IMR-90 (cell line): ENCODE data around the gene TCEAL4. TPM values are rescaled to one million over a fixed set of nuclear protein-coding genes. Genes with fewer than 3 reads are reported as not detected.

Experiments
- ATAC-seq: fragments of 200-7000 bp; cut with Tn5 transposase; 2 replicates; pipeline ENCODE4 v1.9.1; 2020; ENCODE audit warnings: low read depth, mild to moderate bottlenecking, moderate library complexity
- BruUV-seq: library from RNA; stranded (reverse); fragments of 400-500 nt; replicated peaks from 2 replicates; lab custom pipeline; 2021; lab: Mats Ljungman, UMichigan
- CTCF ChIA-PET: fragments of 300-600 bp; formaldehyde crosslinking; extraction: SDS; loops from one replicate; lab custom pipeline; 2021; ENCODE audit warnings: antibody characterized with exemption; lab: Yijun Ruan, JAX
- POLR2A ChIA-PET: fragments of 300-600 bp; sonication (Branson Sonifier 250); formaldehyde crosslinking; loops from one replicate; lab custom pipeline; 2022; ENCODE audit warnings: antibody characterized with exemption; ENCODE audit not compliant: unreplicated experiment; lab: Charles Lee
- DNase-seq: peaks from one replicate; pipeline ENCODE4 v3.0.0; 2013
- H2AFZ ChIP-seq: replicated peaks from 2 replicates; pipeline ENCODE3; 2013; ENCODE audit warnings: low read length, mild to moderate bottlenecking; ENCODE audit not compliant: poor library complexity
- H2AK5ac ChIP-seq: 2 replicates; pipeline ENCODE4 v1.6.1; 2013; ENCODE audit warnings: low read depth, low read length, inconsistent platforms
- H2AK9ac ChIP-seq: replicated peaks from 2 replicates; pipeline ENCODE3; 2013; ENCODE audit warnings: mild to moderate bottlenecking, low read depth, low read length, moderate library complexity; ENCODE audit not compliant: poor library complexity
- H2BK120ac ChIP-seq: 2 replicates; pipeline ENCODE4 v1.6.1; 2013; ENCODE audit warnings: low read depth, low read length, inconsistent platforms
- H2BK15ac ChIP-seq: 3 replicates; pipeline ENCODE4 v1.6.1; 2013; ENCODE audit warnings: low read depth, low read length, inconsistent platforms
- H2BK20ac ChIP-seq: 2 replicates; pipeline ENCODE4 v1.6.1; 2013; ENCODE audit warnings: low read depth, mild to moderate bottlenecking, inconsistent platforms, low read length, moderate library complexity
- H2BK5ac ChIP-seq: 2 replicates; pipeline ENCODE4 v1.6.1; 2013; ENCODE audit warnings: mild to moderate bottlenecking, low read depth, low read length, inconsistent platforms; ENCODE audit not compliant: poor library complexity, severe bottlenecking
- H3K14ac ChIP-seq: replicated peaks from 2 replicates; pipeline ENCODE4 v1.6.1; 2013; ENCODE audit warnings: low read depth, low read length, inconsistent platforms
- H3K18ac ChIP-seq: 2 replicates; pipeline ENCODE4 v1.6.1; 2013; ENCODE audit warnings: low read depth, low read length, control low read depth
- H3K23ac ChIP-seq: 2 replicates; pipeline ENCODE4 v1.6.1; 2013; ENCODE audit warnings: low read depth, low read length, inconsistent platforms
- H3K27ac ChIP-seq: 2 replicates; pipeline ENCODE4 v1.5.1; 2013; ENCODE audit warnings: mild to moderate bottlenecking, control low read depth, low read length; ENCODE audit not compliant: insufficient read depth
- H3K27me3 ChIP-seq: 2 replicates; pipeline ENCODE4 v1.6.1; 2013; ENCODE audit warnings: low read length; ENCODE audit not compliant: control insufficient read depth, insufficient read depth
- H3K36me3 ChIP-seq: 2 replicates; pipeline ENCODE4 v1.6.1; 2013; ENCODE audit warnings: low read length, mixed read lengths; ENCODE audit not compliant: control insufficient read depth, insufficient read depth
- H3K4ac ChIP-seq: 2 replicates; pipeline ENCODE4 v1.6.1; 2013; ENCODE audit warnings: low read depth, low read length, inconsistent platforms
- H3K4me1 ChIP-seq: 2 replicates; pipeline ENCODE4 v1.6.1; 2013; ENCODE audit warnings: low read length, mixed read lengths; ENCODE audit not compliant: control insufficient read depth, insufficient read depth
- H3K4me2 ChIP-seq: 2 replicates; pipeline ENCODE4 v1.6.1; 2013; ENCODE audit warnings: low read depth, mild to moderate bottlenecking, control low read depth, low read length, moderate library complexity
- H3K4me3 ChIP-seq: 2 replicates; pipeline ENCODE4 v1.5.1; 2013; ENCODE audit warnings: low read depth, mild to moderate bottlenecking, control low read depth, low read length, moderate library complexity; ENCODE audit not compliant: insufficient read depth
- H3K56ac ChIP-seq: 2 replicates; pipeline ENCODE4 v1.6.1; 2013; ENCODE audit warnings: low read length, inconsistent platforms; ENCODE audit not compliant: insufficient read depth; ENCODE audit errors: extremely low read depth
- H3K79me1 ChIP-seq, 2 experiments: 2 replicates each; pipeline ENCODE4 v1.6.1; 2013; ENCODE audit warnings: low read length in 2 of 2, inconsistent platforms in 1 of 2, low read depth in 1 of 2
- H3K9ac ChIP-seq: 2 replicates; pipeline ENCODE4 v1.6.1; 2013; ENCODE audit warnings: low read depth, low read length, control low read depth
- H3K9me1 ChIP-seq: 2 replicates; pipeline ENCODE4 v1.6.1; 2013; ENCODE audit warnings: low read length, inconsistent platforms; ENCODE audit not compliant: insufficient read depth
- H3K9me3 ChIP-seq: 2 replicates; pipeline ENCODE4 v1.6.1; 2013; ENCODE audit warnings: low read length; ENCODE audit not compliant: control insufficient read depth, insufficient read depth
- H4K20me1 ChIP-seq: 2 replicates; pipeline ENCODE4 v1.6.1; 2013; ENCODE audit warnings: low read length, inconsistent platforms; ENCODE audit not compliant: insufficient read depth
- H4K5ac ChIP-seq: 2 replicates; pipeline ENCODE4 v1.6.1; 2013; ENCODE audit warnings: mild to moderate bottlenecking, low read depth, low read length, control low read depth
- H4K8ac ChIP-seq, 2 experiments: 2 replicates each; pipeline ENCODE4 v1.6.1; 2013; ENCODE audit warnings: low read depth in 2 of 2, low read length in 2 of 2, control low read depth in 1 of 2, inconsistent platforms in 1 of 2
- H4K91ac ChIP-seq: 2 replicates; pipeline ENCODE4 v1.6.1; 2013; ENCODE audit warnings: low read depth, low read length, inconsistent platforms; ENCODE audit not compliant: insufficient read depth
- BHLHE40 ChIP-seq: fragments of 150-350 bp; IDR thresholded peaks from 2 replicates; pipeline ENCODE4 v1.6.1; 2016; ENCODE audit warnings: mild to moderate bottlenecking, low read depth, low read length
- CHD1 ChIP-seq: IDR thresholded peaks from 2 replicates; pipeline ENCODE4 v1.6.1; 2012; ENCODE audit warnings: low read depth, low read length, improper control_type of control experiment
- FOS ChIP-seq: fragments of 150-350 bp; IDR thresholded peaks from 2 replicates; pipeline ENCODE4 v1.6.1; 2016; ENCODE audit warnings: low read depth, low read length
- MAZ ChIP-seq: IDR thresholded peaks from 2 replicates; pipeline ENCODE4 v1.6.1; 2012; ENCODE audit warnings: low read depth, mild to moderate bottlenecking, low read length, improper control_type of control experiment, moderate library complexity, borderline replicate concordance
- MXI1 ChIP-seq: IDR thresholded peaks from 2 replicates; pipeline ENCODE4 v1.6.1; 2012; ENCODE audit warnings: low read depth, mild to moderate bottlenecking, low read length, moderate library complexity, borderline replicate concordance
- NFE2L2 ChIP-seq: fragments of 150-350 bp; IDR thresholded peaks from 2 replicates; pipeline ENCODE4 v1.6.1; 2016; ENCODE audit warnings: low read depth, mild to moderate bottlenecking, low read length
- POLR2A ChIP-seq: IDR thresholded peaks from 2 replicates; pipeline ENCODE4 v1.6.1; 2012; ENCODE audit warnings: mild to moderate bottlenecking, low read depth, low read length
- WGBS, 2 experiments: methylation state at CpG; one replicate each; pipeline versions ENCODE4 v1.1.5 to v1.1.7; 2013; ENCODE audit warnings: missing lambda C conversion rate in 2 of 2; ENCODE audit not compliant: insufficient read length in 1 of 2; ENCODE audit errors: extremely low coverage in 2 of 2; 5-methylcytosine and 5-hydroxymethylcytosine counted together
- dilution Hi-C: fragments of 300-500 bp; cut with HindIII; formaldehyde crosslinking; loops from one replicate; pipeline ENCODE4 v1.14.3; 2018; ENCODE audit warnings: low sequenced_read_pairs; ENCODE audit not compliant: unreplicated experiment
- in situ Hi-C: fragments of 300-500 bp; cut with MboI; formaldehyde crosslinking; loops from 3 replicates; pipeline ENCODE4 v1.14.3; 2019; ENCODE audit warnings: low sequenced_read_pairs, inconsistent platforms, mixed read lengths
- intact Hi-C: fragments of 100-400 bp; cut with micrococcal nuclease; formaldehyde crosslinking; loops from 2 replicates; pipeline ENCODE4 v1.10.0; 2022
- polyA plus RNA-seq, 3 experiments: library from polyadenylated mRNA; depleted of rRNA; stranded (reverse); fragments of >200 nt; gene quantifications; 2 replicates each; pipeline ENCODE4 v1.2.3, GENCODE V29; 2012; ENCODE audit warnings: low replicate concordance in 1 of 3
- total RNA-seq: library from RNA; depleted of rRNA; stranded (reverse); fragments of >200 nt; gene quantifications from 2 replicates; pipeline ENCODE4 v1.2.3, GENCODE V29; 2012

The TCEAL4 gene
- total and polyA plus RNA-seq, 2 of the 4 experiments (the other 2 are of a cell fraction), result 11.1 to 31.9 TPM

- Histone ChIP-seq H3K4me1 (no peaks in the 10 kb centered on the region), H4K91ac (no peak overlapping the region), H3K14ac (no peak overlapping the region), H3K9ac (no peak overlapping the region), H3K79me1 (no peaks in the 10 kb centered on the region), H2AK5ac (no peak overlapping the region), H2AK9ac (no peak overlapping the region), H3K27me3 (no peaks in the 10 kb centered on the region), H2BK5ac (no peak overlapping the region), H3K4me3 (no peak overlapping the region), H3K9me3 (no peaks in the 10 kb centered on the region), H4K20me1 (no peaks in the 10 kb centered on the region), H2BK120ac (no peak overlapping the region), H4K8ac (no peak overlapping the region), H3K9me1 (no peaks in the 10 kb centered on the region), H3K36me3 (no peaks in the 10 kb centered on the region), H3K18ac (no peak overlapping the region), H3K4me2 (no peak overlapping the region), H3K56ac (no peak overlapping the region), H3K27ac (no peak overlapping the region), H4K5ac (no peak overlapping the region), H2AFZ (no peak overlapping the region), H2BK20ac (no peak overlapping the region), H3K4ac (no peak overlapping the region), H2BK15ac (no peak overlapping the region), H3K23ac (no peak overlapping the region)
- TF ChIP-seq CHD1 (no peak), MXI1 (no peak), MAZ (no peak), POLR2A (no peak), BHLHE40 (no peak), NFE2L2 (no peak), FOS (no peak)
- intact Hi-C loops, result no loop called here
- dilution Hi-C loops, result no loop called here
- ATAC-seq, result no peak
- ChIA-PET POLR2A (no interaction called here), CTCF (no interaction called here)
- DNase-seq, result no peak
- BruUV-seq, result no TSS peak
- in situ Hi-C loops, result no loop called here
- WGBS, 2 experiments, result no CpG with 5 or more reads among the region's 1 CpG
These were observed 25.1 kb upstream of the TCEAL4 start for GRCh38 chrX:103560256-103560655.
